Measurements from ENCODE around the gene GNB1L.
"Not testable (repeated sequence)": the region's sequence is repeated elsewhere in the genome, so short reads cannot be mapped to it uniquely, and the experiment has no call there.

Gene GNB1L

DNA sequence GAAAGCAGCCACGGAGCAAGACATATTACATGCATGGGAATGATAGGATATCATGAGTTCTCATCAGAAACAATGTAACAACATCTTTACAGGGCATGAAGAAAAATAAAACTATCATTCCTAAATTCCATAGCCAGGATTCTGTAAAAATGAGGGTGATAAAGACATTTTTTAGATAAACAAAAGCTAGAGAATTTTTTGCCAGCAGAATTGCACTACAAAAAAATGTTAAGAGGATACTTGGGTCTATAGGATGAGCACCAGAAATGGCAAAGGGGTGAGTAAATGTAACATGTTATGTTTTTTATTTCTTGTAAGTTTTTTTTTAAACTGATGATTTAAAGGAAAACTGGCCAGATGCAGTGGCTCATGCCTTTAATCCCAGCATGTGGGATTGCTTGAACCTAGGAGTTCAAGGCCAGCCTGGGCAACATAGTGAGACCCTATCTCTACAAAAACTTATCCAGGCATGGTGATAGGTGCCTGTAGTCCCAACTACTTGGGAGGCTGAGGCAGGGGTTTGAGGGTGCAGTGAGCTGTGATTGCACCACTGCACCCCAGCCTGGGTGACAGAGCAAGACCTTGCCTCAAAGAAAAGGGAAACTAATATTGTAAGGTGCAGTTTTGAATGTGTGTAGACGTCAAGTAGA is 60.9 kb downstream of the GNB1L start:
- DNase-seq, result no peak
- in situ Hi-C loops (cut with MboI; ENCODE audit: low pct_unique_long_range_greater_than_20kb, low sequenced_read_pairs), result no loop called here

DNA sequence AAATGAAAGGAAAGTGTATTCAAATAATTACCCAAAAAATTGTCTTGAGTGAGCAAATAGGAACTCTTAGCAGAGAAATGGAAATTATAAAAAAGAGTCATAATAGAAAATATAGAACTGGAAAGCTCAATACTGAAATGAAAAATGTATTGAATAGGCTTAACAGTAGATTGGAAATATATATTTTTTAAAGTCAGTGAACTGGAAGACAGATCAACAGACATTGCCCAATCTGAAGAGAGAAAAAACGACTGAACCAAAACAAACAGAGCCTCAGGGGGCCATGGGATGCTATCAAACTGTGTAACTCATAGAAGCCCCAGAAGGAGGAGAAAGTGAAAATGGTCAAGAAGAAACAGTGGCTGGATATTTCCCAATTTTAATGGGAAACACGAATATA is 61.5 kb downstream of the GNB1L start:
- in situ Hi-C loops (cut with MboI; ENCODE audit: low pct_unique_long_range_greater_than_20kb, low sequenced_read_pairs), result no loop called here
- DNase-seq, result no peak

DNA sequence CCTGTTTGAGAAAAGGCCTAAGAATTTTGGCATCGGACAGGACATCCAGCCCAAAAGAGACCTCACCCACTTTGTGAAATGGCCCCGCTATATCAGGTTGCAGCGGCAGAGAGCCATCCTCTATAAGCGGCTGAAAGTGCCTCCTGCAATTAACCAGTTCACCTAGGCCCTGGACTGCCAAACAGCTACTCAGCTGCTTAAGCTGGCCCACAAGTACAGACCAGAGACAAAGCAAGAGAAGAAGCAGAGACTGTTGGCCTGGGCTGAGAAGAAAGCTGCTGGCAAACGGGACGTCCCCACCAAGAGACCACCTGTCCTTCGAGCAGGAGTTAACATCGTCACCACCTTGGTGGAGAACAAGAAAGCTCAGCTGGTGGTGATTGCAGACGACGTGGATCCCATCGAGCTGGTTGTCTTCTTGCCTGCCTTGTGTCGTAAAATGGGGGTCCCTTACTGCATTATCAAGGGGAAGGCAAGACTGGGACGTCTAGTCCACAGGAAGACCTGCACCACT is 62.2 kb downstream of the GNB1L start:
- in situ Hi-C loops (cut with MboI; ENCODE audit: low pct_unique_long_range_greater_than_20kb, low sequenced_read_pairs); DNase-seq: not testable (repeated sequence)

DNA sequence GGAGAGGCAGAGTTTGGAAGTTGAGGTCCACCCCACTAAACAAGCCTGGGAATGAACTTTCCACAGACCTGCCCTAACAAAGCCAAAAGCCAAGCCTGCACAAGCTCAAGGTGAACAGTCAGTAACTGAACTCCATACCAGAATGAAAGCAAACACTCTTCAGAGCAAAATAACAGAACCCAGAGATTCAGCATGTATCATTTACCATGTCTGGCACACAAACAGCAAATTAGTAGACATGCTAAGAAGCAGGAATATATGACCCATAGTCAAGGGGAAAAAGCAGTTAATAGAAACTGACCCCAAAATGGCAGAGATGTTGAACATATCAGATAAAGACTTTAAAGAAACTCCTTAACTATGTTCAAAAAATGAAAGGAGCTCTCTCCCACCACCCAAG is 62.8 kb downstream of the GNB1L start:
- DNase-seq, result no peak
- in situ Hi-C loops (cut with MboI; ENCODE audit: low pct_unique_long_range_greater_than_20kb, low sequenced_read_pairs), result no loop called here

DNA sequence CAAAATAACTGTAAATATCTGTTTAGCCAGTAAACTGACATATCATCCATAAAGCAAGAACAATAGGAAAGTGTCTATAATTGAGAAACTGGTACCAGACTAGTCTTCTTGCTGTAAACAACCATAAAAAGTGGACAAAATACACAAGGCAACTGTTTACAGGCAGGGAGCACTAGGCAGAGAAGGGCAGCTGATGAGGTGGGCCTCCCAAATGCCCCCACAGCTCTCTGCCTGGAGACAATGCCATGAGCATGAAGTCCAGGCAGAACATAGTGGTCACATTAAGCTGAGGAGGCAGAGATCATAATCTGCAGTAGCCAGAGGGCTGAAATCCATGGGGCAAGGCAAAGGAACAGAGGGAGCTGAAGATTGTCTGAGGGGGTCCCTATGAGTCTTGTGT is 63.4 kb downstream of the GNB1L start:
- in situ Hi-C loops (cut with MboI; ENCODE audit: low pct_unique_long_range_greater_than_20kb, low sequenced_read_pairs), result no loop called here
- DNase-seq, result no peak

DNA sequence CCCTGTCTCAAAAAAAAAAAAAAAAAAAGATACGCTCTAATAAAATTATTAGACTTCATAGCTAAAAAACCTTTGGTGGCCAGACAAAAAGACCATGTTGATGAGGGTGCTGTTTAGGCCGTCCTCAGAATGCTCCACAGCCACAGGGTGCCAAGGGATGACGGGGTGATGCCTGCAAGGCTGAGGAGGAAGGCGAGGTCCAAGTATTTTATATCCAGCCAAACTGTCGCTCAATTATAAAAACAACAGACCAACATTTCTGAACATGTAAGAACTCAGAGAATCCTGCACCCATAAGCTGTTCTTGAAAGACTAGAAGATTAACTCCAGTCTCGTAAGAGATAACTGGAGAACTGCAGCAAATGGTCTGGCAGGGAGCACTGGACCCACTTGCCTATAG is 64.8 kb downstream of the GNB1L start:
- no peak for DNase-seq
- in situ Hi-C loops (cut with MboI; ENCODE audit: low pct_unique_long_range_greater_than_20kb, low sequenced_read_pairs), result no loop called here

DNA sequence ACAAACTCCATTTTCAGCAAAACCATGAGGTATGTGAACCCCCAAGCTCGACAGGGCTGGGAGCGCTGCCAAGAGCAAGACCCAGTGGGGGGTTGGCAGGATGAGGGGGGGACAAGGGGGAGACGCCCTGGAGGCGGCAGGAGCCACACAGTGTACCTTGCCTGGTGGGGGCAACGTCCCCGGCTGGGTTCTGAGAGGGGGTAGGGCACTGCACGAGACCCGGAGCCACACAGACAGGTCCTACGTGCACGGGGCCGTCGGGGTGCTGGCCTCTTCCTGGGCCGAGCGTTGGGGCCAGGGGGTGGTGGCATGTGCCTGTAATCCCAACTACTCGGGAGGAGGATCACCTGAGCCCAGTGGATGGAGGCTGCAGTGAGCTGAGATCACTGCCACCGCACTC is 65.3 kb downstream of the GNB1L start:
- no peak for DNase-seq
- in situ Hi-C loops (cut with MboI; ENCODE audit: low pct_unique_long_range_greater_than_20kb, low sequenced_read_pairs), result no loop called here

DNA sequence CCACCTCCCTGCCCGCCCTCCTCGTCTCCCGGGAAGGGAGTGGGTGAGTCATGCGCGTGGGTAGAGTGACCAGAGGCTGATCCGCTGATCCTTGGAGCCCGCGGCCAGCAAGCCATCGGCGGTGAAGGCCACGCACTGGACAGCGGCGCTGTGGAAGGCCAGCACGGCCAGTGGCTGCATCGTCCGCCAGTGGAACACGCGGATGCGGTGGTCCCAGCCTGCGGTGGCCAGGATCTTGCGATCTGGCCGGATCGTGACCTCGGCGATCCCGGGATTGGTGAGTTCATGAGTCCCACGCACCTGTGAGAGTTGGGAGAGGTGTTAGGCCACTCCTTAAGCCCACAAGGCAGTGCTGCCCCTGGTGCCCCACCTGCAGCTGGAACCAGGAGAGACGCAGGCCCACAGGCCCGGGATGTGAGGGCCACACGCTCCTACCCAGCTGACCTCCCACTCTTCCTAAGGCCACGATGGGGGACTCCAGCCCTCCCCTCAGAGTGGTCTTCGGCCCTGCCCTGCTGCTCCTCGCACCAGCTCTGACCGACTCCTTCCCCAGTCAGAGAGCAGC is 65.9 kb downstream of the GNB1L start:
- no peak for DNase-seq
- in situ Hi-C loops (cut with MboI; ENCODE audit: low pct_unique_long_range_greater_than_20kb, low sequenced_read_pairs), result no loop called here

DNA sequence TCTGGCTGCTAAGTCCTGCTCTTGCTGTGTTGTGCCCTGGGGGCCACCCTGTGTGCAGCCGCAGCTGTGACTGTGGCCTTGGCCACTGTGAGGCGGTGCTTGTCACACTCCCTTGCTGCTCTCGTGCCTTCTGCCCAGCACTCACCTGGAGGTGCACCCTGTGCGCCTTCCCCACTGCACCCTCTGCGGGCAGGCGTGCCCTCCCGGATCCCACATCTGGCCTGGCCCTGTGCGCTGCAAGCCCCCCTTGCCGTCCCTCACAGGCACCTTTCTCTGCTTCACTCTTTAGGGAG is 66.9 kb downstream of the GNB1L start:
- DNase-seq, result no peak

DNA sequence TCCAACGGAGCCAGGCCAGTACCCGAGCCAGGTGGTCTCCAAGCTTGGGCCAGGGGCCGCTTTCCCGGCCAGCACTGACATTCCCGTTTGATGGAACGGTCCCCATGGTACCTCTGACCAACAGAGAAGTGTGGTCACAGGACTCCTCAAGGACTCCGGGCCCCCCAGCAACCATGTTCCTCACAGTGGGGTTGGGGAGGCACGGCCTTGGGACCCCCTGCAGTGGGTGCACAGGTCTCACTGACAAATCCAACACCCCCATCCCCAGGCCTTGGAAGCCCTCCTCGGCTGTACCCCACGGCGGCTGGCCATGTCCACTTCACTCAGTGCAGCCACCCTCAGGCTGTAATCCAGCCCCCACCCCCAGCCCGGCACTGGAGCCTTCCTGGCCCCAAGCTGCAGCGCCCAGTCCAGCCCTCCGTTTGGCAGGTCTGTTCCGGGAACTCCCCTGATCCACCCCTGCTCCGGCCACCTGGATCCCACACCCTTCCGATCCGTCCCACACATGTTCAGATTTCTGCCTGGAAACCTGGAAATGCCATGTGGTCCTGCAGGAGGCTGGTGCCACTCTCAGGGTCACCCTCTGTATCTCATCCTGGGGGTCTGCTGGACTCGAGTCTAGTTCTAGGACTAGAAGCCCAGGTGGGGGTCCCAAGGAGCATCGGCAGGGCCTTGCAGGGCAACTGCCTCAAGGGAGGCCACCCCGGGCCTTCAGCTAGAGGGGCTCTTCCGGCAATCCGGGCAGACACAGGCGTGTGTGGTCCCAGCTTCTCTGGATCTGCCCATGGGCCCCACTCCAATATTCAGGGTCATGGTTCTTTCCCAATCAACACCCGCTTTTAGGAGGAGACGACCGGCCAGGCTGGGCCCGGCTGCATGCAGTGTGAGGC is 67.5 kb downstream of the GNB1L start:
- in situ Hi-C loops (cut with MboI; ENCODE audit: low pct_unique_long_range_greater_than_20kb, low sequenced_read_pairs), result no loop called here
- no peak for DNase-seq

More for the DNA sequence above, 66.9 kb downstream of the GNB1L start:
- in situ Hi-C loops (cut with MboI; ENCODE audit: low pct_unique_long_range_greater_than_20kb, low sequenced_read_pairs), result no loop called here

DNA sequence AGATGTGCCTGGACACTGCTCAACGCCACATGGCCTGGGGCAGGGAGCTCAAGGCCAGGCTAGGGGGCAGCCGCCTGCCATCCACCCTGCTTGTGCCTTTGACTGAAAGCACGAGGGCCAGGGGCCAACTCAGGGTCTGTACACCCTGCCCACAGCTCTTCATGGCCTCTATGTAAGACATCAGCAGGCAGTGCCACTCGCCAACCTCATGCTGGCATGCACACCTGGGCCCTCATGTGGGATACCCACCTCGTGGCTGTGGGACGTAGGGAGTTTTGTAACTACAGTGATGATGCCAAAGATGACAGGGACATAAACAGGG is 68.4 kb downstream of the GNB1L start:
- in situ Hi-C loops (cut with MboI; ENCODE audit: low pct_unique_long_range_greater_than_20kb, low sequenced_read_pairs), result no loop called here
- DNase-seq, result no peak

DNA sequence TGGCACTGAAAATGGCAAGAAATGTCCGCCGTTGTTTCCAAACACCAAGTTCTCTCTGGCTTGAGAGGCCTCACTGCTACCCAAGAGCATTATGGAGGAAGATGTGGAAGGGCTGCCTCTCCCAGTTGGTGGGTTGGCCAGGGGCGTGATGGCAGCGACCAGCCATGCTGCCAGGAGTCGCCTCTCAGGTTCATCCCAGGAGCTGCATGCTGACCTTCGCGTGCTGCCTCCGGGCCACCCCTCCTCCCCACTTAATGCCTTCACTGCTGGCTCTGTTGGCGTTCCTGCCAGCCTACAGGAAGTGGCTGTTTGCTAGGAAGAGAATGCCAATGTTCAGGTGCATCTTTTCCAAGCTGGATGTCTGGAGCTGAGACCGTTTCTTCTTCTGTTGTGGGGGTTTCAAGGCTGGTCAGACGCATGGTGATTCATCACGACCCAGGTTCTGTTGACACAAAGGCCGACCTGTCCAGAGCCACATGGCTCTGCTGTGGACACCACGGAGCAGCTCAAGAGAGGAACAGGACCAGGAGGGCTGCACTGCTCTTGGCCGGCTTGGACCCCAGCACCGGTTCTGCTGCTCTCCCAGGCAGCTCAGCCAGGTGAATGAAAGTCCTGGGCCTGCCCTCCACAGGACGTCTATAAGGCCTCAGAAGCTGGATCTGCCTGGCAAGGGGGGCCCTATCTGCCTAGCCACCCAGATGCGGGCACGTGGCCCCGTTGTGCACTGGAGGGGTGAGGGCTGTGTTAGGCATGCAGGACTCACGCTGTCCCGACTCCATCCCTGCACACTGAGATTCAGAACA is 69.0 kb downstream of the GNB1L start:
- in situ Hi-C loops (cut with MboI; ENCODE audit: low pct_unique_long_range_greater_than_20kb, low sequenced_read_pairs), result no loop called here
- no peak for DNase-seq

DNA sequence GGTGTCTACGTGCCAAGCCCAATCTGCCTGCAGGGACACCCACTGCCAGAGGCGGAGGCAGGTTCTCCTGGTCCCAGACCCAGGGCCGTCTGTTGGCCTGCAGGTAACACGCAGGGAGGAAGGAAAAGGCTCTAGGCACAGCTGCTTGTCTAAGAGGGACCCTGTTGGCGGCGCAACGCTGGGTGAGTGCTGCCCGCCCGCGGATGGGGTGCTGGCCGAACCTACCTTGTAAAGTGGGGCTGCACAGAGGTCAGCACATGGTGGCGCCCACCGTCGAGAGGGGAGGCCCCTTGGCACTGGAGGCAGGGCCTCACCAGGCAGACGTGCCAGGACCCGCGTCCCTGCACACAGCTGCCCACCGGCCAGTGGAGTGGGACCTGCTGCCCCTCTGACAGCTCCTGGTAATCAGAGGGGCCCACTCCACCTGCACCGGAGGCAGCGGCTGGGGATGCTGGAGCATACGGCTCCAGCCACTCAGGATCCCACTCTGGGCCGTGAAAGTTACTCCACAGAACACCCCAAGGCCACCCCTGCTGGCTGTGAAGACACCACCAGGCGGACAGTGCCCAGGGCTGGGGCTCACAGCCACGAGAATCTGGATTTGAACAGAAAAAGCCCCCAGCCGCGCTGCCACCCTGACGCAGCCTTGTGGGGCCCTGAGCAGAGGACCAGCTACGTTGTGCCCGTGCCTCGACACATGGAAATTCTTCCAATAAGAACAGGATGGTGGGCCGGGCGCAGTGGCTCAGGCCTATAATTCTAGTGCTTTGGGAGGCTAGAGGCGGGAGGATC is 70.1 kb downstream of the GNB1L start:
- DNase-seq, result no peak
- in situ Hi-C loops (cut with MboI; ENCODE audit: low pct_unique_long_range_greater_than_20kb, low sequenced_read_pairs), result no loop called here

DNA sequence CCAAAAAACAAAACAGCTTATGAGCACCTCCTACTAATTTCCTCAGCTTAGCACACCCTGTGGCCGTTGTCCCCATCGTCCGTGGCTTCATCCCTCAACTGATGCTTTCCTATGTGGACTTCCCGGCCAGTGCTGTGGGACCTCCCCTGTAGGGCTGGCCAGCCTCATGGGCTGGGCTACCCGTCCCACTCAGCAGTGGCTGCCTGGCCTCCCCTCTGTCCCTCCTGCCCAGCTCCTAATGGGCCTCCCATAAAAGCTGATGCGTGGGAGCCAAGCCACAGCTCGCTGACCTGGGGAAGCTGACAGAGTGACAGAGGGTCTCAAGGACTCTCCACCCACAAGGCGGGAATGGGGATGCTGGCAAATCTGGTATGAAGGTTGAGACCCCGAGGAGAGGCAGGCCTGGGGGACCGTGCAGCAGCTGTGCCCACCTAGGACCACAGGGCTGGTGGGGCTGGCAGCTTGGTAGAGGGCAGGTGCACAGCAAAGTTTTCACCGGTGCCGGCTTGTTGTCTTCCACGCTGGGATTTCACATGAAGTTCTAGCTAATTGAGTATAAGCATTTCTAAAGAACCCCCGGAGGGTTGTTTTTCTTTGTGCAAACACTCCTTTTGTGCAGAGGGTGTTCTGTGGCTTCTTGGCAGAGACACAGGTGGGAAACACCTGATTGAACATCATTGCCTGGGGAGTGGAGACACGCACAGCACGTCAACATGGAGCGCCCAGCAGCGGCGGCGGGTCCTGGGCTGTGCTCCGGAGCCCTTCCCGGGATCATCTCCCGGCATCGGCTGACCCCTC is 70.9 kb downstream of the GNB1L start:
- in situ Hi-C loops (cut with MboI; ENCODE audit: low pct_unique_long_range_greater_than_20kb, low sequenced_read_pairs), result no loop called here
- DNase-seq, result no peak

DNA sequence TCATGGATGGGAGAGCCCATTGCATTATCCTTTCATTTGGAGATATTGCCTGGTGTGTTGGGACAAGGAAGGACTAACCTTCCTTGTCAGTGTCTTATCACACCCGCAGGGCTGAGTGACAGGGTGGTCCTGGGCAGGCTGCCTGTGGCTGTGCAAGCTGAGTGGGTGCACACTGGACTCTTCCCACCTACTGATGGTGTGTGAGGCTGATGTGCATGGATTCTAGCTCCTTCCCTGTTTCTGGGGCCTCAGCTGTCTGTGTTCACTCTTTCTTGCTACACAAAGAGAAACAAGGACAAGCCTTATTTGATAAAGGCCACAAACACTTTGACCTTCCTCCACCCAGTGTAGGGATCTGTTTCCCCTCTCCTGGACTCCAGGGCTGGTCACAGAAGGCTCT is 72.1 kb downstream of the GNB1L start:
- no peak for DNase-seq
- in situ Hi-C loops (cut with MboI; ENCODE audit: low pct_unique_long_range_greater_than_20kb, low sequenced_read_pairs), result no loop called here

DNA sequence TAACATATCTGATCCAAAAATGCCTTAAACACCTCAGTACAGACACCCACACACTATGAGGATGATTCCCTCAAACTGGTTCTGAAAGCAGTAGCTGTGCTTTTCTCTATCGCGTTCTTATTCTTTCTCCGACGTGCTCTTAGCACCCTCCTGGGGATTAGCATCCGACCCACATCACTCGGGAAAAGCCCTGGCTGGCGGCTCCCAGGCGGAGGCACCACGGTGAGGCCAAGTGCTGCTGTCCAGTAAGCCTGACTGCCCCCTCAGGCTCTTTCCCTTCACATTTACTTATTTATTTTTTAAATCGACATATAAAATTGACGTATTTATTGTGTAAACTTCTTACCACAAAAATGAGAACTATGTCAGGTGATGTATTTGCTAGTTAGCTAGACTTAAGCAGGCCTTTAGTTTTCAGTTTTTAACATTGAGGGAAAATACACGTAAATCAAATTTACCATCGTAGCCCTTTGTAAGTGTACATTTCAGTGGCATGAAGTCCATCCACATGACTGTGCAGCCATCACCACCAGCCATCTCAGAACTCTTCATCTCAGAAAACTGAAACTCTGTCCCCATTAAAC is 74.9 kb downstream of the GNB1L start:
- no peak for DNase-seq
- in situ Hi-C loops (cut with MboI; ENCODE audit: low pct_unique_long_range_greater_than_20kb, low sequenced_read_pairs), result no loop called here

DNA sequence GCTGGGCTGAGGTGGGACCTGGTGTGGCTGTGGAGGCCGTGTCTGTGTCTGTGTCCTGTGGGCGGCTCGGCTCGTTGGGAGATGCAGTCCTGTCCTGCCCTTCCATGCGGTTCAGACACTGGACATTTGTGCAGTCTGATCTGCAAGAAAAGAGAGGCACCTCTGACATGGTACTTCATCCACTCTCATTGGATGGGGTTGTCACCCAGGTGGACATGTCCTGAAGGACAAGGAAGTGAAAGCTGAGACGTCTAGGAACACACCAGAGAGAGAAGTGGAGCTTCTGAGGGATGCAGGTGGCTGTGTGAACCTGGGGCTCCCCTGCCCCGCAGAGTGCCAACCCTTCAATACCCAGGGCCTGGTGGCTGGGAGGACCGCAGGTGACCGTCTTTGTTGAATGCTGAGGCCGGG is 75.7 kb downstream of the GNB1L start:
- no peak for DNase-seq
- in situ Hi-C loops (cut with MboI; ENCODE audit: low pct_unique_long_range_greater_than_20kb, low sequenced_read_pairs), result no loop called here

DNA sequence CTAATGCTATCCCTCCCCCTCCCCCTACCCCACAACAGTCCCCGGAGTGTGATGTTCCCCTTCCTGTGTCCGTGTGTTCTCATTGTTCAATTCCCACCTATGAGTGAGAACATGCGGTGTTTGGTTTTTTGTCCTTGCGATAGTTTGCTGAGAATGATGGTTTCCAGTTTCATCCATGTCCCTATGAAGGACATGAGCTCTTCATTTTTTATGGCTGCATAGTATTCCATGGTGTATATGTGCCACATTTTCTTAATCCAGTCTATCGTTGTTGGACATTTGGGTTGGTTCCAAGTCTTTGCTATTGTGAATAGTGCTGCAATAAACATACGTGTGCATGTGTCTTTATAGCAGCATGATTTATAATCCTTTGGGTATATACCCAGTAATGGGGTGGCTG is 77.5 kb downstream of the GNB1L start:
- DNase-seq; in situ Hi-C loops (cut with MboI; ENCODE audit: low pct_unique_long_range_greater_than_20kb, low sequenced_read_pairs): not testable (repeated sequence)

Data from KBM-7 (cell line).